HL-60 (cell line): ENCODE data around the gene CACNA1S.

Experiments used
- GABPA ChIP-seq: IDR thresholded peaks from 2 replicates; pipeline ENCODE4 v1.6.1; 2012; ENCODE audit warnings: low read depth
- POLR2AphosphoS5 ChIP-seq: IDR thresholded peaks from 2 replicates; pipeline ENCODE4 v1.6.1; 2012; ENCODE audit warnings: low read depth
- SPI1 ChIP-seq: IDR thresholded peaks from 2 replicates; pipeline ENCODE4 v1.6.1; 2012; ENCODE audit warnings: low read depth, mild to moderate bottlenecking, borderline replicate concordance
- TF ChIP-seq, protein P1 (sequence below): IDR thresholded peaks from one replicate; pipeline ENCODE4 v1.5.1; 2011; ENCODE audit warnings: low read length, control low read depth, inconsistent platforms; ENCODE audit not compliant: insufficient read depth
- TF ChIP-seq, protein P2 (sequence below): IDR thresholded peaks from 2 replicates; pipeline ENCODE4 v1.6.1; 2012; ENCODE audit warnings: low read depth; ENCODE audit not compliant: insufficient replicate concordance

DNA sequence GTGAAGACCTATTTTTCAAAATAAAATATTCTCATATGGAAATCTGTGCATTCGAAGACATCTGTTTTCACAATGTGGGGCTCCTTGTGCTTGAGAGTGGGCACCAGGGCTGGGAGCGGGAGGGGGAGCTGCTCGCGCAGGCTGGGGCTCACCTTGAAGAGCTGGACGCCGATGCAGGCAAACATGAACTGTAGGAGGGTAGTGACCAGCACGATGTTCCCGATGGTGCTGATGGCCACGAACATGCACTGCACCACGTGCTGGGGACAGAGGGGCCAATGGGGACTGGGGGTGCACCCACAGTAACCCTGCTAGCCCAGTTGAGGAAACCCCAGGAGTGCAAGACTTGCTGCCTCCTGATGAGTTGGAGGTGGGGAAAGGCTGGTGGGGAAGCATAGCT, 46.5 kb downstream of the CACNA1S start:
- TF ChIP-seq, protein P1, sequence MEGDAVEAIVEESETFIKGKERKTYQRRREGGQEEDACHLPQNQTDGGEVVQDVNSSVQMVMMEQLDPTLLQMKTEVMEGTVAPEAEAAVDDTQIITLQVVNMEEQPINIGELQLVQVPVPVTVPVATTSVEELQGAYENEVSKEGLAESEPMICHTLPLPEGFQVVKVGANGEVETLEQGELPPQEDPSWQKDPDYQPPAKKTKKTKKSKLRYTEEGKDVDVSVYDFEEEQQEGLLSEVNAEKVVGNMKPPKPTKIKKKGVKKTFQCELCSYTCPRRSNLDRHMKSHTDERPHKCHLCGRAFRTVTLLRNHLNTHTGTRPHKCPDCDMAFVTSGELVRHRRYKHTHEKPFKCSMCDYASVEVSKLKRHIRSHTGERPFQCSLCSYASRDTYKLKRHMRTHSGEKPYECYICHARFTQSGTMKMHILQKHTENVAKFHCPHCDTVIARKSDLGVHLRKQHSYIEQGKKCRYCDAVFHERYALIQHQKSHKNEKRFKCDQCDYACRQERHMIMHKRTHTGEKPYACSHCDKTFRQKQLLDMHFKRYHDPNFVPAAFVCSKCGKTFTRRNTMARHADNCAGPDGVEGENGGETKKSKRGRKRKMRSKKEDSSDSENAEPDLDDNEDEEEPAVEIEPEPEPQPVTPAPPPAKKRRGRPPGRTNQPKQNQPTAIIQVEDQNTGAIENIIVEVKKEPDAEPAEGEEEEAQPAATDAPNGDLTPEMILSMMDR, result no peak
- TF ChIP-seq, protein P2, sequence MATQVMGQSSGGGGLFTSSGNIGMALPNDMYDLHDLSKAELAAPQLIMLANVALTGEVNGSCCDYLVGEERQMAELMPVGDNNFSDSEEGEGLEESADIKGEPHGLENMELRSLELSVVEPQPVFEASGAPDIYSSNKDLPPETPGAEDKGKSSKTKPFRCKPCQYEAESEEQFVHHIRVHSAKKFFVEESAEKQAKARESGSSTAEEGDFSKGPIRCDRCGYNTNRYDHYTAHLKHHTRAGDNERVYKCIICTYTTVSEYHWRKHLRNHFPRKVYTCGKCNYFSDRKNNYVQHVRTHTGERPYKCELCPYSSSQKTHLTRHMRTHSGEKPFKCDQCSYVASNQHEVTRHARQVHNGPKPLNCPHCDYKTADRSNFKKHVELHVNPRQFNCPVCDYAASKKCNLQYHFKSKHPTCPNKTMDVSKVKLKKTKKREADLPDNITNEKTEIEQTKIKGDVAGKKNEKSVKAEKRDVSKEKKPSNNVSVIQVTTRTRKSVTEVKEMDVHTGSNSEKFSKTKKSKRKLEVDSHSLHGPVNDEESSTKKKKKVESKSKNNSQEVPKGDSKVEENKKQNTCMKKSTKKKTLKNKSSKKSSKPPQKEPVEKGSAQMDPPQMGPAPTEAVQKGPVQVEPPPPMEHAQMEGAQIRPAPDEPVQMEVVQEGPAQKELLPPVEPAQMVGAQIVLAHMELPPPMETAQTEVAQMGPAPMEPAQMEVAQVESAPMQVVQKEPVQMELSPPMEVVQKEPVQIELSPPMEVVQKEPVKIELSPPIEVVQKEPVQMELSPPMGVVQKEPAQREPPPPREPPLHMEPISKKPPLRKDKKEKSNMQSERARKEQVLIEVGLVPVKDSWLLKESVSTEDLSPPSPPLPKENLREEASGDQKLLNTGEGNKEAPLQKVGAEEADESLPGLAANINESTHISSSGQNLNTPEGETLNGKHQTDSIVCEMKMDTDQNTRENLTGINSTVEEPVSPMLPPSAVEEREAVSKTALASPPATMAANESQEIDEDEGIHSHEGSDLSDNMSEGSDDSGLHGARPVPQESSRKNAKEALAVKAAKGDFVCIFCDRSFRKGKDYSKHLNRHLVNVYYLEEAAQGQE, result no peak
- TF ChIP-seq POLR2AphosphoS5, result no peak
- no peak for TF ChIP-seq GABPA
- no peak for TF ChIP-seq SPI1
